Measurements from ENCODE around the gene LUC7L. TPM values are rescaled to one million over a fixed set of nuclear protein-coding genes. Genes with fewer than 3 reads are reported as not detected.

LUC7L gene
- polyA plus RNA-seq, 1 donor (not counting 4 experiments of a cell fraction or from before 2014, with no cell fraction given) = 31.0 TPM

DNA sequence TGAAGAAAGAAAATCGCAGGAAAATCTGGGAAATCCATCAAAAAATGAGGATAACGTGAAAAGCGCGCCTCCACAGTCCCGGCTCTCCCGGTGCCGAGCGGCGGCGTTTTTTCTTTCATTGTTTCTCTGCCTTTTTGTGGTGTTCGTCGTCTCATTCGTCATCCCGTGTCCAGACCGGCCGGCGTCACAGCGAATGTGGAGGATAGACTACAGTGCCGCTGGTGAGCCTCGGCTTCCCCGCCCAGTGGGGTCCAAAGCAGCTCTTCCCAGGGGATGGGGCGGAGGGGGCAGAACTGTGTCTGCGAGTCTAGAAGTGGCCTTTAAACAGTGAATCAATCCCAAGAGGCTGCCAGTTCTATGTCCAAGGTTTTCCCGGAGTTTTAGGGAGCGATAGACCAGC is 25.2 kb upstream of the LUC7L start:
- Histone ChIP-seq H3K9ac (ENCODE audit: control insufficient read depth, extremely low read depth, insufficient read depth, low read length) (no peak overlapping the region), H4K20me1 (ENCODE audit: control insufficient read depth, extremely low read depth, insufficient read depth, low read length) (no peaks in the 10 kb centered on the region), H3K9me3 (ENCODE audit: control insufficient read depth, low read depth, low read length) (no peaks in the 10 kb centered on the region), H3K27me3 (ENCODE audit: control insufficient read depth, extremely low read depth, insufficient read depth, low read length) (no peaks in the 10 kb centered on the region), H3K27ac (ENCODE audit: control insufficient read depth, insufficient read depth, low read length) (no peak overlapping the region), H2AFZ (ENCODE audit: control insufficient read depth, low read length) (no peak overlapping the region), H3K9me1 (ENCODE audit: control insufficient read depth, extremely low read depth, insufficient read depth, low read length) (no peaks in the 10 kb centered on the region), H3K4me3 (ENCODE audit: control insufficient read depth in 2 of 3, extremely low read depth in 1 of 3, insufficient read depth in 2 of 3, low read depth in 1 of 3, low read length in 3 of 3) (no peak overlapping the region), H3K4me1 (ENCODE audit: control insufficient read depth, extremely low read depth, insufficient read depth, low read length) (no peaks in the 10 kb centered on the region), H3K4me2 (ENCODE audit: control insufficient read depth, extremely low read depth, insufficient read depth, low read depth, low read length) (no peak overlapping the region), H3K36me3 (ENCODE audit: control insufficient read depth in 2 of 2, extremely low read depth in 1 of 2, insufficient read depth in 2 of 2, low read length in 2 of 2) (peaks cover 0 to 8% of the 10 kb centered on the region in 2 experiments), H3K79me2 (ENCODE audit: control insufficient read depth, insufficient read depth, low read length) (no peaks in the 10 kb centered on the region)
- TF ChIP-seq, protein P1, sequence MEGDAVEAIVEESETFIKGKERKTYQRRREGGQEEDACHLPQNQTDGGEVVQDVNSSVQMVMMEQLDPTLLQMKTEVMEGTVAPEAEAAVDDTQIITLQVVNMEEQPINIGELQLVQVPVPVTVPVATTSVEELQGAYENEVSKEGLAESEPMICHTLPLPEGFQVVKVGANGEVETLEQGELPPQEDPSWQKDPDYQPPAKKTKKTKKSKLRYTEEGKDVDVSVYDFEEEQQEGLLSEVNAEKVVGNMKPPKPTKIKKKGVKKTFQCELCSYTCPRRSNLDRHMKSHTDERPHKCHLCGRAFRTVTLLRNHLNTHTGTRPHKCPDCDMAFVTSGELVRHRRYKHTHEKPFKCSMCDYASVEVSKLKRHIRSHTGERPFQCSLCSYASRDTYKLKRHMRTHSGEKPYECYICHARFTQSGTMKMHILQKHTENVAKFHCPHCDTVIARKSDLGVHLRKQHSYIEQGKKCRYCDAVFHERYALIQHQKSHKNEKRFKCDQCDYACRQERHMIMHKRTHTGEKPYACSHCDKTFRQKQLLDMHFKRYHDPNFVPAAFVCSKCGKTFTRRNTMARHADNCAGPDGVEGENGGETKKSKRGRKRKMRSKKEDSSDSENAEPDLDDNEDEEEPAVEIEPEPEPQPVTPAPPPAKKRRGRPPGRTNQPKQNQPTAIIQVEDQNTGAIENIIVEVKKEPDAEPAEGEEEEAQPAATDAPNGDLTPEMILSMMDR (optimal IDR thresholded peaks at IDR 0.05 in 1 of 3, IDR thresholded peaks at IDR 0.05 in 1 of 3, conservative IDR thresholded peaks at IDR 0.05 in 1 of 3; ENCODE audit: extremely low read depth in 1 of 3, insufficient read depth in 2 of 3, low read length in 3 of 3) = no peak
- no peak for TF ChIP-seq EZH2 (IDR thresholded peaks at IDR 0.05; ENCODE audit: low read length)
- FAIRE-seq (no peak), DNase-seq (ENCODE audit: low read depth, low spot score) (no peak)
- dilution Hi-C loops (cut with MboI; ENCODE audit: extremely low pct_ligation_motif_present, low sequenced_read_pairs) = no loop called here

DNA sequence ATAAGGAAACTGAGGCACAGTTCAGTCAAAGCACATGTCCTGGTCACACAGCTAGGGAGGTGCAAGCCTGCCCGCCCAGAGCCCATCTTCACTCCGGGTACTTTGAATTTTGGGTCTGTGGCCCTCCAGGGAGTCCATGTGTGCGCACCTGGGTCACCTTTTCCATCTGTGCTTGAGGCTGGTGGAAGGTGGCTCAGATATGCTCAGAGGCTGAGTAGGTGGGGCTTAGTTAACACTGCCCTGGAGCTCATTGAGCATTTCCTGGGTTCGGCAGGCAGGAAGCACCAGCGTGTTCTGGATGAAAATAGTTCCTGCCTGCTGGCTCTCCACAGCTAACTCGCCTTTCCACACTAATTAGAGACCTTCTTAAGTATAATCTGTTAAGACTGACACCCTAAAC is 24.6 kb upstream of the LUC7L start:
- Histone ChIP-seq H3K36me3 (ENCODE audit: control insufficient read depth in 2 of 2, extremely low read depth in 1 of 2, insufficient read depth in 2 of 2, low read length in 2 of 2) (peaks cover 0 to 10% of the 10 kb centered on the region in 2 experiments), H3K9ac (ENCODE audit: control insufficient read depth, extremely low read depth, insufficient read depth, low read length) (no peak overlapping the region), H3K9me1 (ENCODE audit: control insufficient read depth, extremely low read depth, insufficient read depth, low read length) (no peaks in the 10 kb centered on the region), H3K4me3 (ENCODE audit: control insufficient read depth in 2 of 3, extremely low read depth in 1 of 3, insufficient read depth in 2 of 3, low read depth in 1 of 3, low read length in 3 of 3) (no peak overlapping the region), H3K27me3 (ENCODE audit: control insufficient read depth, extremely low read depth, insufficient read depth, low read length) (no peaks in the 10 kb centered on the region), H2AFZ (ENCODE audit: control insufficient read depth, low read length) (no peak overlapping the region), H3K27ac (ENCODE audit: control insufficient read depth, insufficient read depth, low read length) (no peak overlapping the region), H3K9me3 (ENCODE audit: control insufficient read depth, low read depth, low read length) (no peaks in the 10 kb centered on the region), H3K4me1 (ENCODE audit: control insufficient read depth, extremely low read depth, insufficient read depth, low read length) (no peaks in the 10 kb centered on the region), H4K20me1 (ENCODE audit: control insufficient read depth, extremely low read depth, insufficient read depth, low read length) (no peaks in the 10 kb centered on the region), H3K4me2 (ENCODE audit: control insufficient read depth, extremely low read depth, insufficient read depth, low read depth, low read length) (no peak overlapping the region), H3K79me2 (ENCODE audit: control insufficient read depth, insufficient read depth, low read length) (no peaks in the 10 kb centered on the region)
- FAIRE-seq (no peak), DNase-seq (ENCODE audit: low read depth, low spot score) (no peak)
- TF ChIP-seq, protein P1 (optimal IDR thresholded peaks at IDR 0.05 in 1 of 3, IDR thresholded peaks at IDR 0.05 in 1 of 3, conservative IDR thresholded peaks at IDR 0.05 in 1 of 3; ENCODE audit: extremely low read depth in 1 of 3, insufficient read depth in 2 of 3, low read length in 3 of 3) = no peak
- TF ChIP-seq EZH2 (IDR thresholded peaks at IDR 0.05; ENCODE audit: low read length) = no peak
- dilution Hi-C loops (cut with MboI; ENCODE audit: extremely low pct_ligation_motif_present, low sequenced_read_pairs) = no loop called here

Data from keratinocyte (primary cell).